ENCODE measurements around the gene UBA6.

The UBA6 gene

GRCh38 chr4:67571975-67572374 lies 129.0 kb downstream of the UBA6 start:
- H3K4me3 ChIP-seq (ENCODE audit: low read depth, low read length) = no peak overlapping the region
- TF ChIP-seq, protein P1, sequence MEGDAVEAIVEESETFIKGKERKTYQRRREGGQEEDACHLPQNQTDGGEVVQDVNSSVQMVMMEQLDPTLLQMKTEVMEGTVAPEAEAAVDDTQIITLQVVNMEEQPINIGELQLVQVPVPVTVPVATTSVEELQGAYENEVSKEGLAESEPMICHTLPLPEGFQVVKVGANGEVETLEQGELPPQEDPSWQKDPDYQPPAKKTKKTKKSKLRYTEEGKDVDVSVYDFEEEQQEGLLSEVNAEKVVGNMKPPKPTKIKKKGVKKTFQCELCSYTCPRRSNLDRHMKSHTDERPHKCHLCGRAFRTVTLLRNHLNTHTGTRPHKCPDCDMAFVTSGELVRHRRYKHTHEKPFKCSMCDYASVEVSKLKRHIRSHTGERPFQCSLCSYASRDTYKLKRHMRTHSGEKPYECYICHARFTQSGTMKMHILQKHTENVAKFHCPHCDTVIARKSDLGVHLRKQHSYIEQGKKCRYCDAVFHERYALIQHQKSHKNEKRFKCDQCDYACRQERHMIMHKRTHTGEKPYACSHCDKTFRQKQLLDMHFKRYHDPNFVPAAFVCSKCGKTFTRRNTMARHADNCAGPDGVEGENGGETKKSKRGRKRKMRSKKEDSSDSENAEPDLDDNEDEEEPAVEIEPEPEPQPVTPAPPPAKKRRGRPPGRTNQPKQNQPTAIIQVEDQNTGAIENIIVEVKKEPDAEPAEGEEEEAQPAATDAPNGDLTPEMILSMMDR (IDR thresholded peaks at IDR 0.05; ENCODE audit: borderline replicate concordance, insufficient read depth, low read depth, low read length) = no peak

- TF ChIP-seq, protein P1 (IDR thresholded peaks at IDR 0.05; ENCODE audit: borderline replicate concordance, insufficient read depth, low read depth, low read length) = no peak
- no peak overlapping the region for H3K4me3 ChIP-seq (ENCODE audit: low read depth, low read length)
Measured at GRCh38 chr4:67570537-67570936, 130.4 kb downstream of the UBA6 start.

- TF ChIP-seq, protein P1 (IDR thresholded peaks at IDR 0.05; ENCODE audit: borderline replicate concordance, insufficient read depth, low read depth, low read length) = no peak
- H3K4me3 ChIP-seq (ENCODE audit: low read depth, low read length) = no peak overlapping the region
Measured at GRCh38 chr4:67568820-67569219, 132.1 kb downstream of the UBA6 start.

DNA sequence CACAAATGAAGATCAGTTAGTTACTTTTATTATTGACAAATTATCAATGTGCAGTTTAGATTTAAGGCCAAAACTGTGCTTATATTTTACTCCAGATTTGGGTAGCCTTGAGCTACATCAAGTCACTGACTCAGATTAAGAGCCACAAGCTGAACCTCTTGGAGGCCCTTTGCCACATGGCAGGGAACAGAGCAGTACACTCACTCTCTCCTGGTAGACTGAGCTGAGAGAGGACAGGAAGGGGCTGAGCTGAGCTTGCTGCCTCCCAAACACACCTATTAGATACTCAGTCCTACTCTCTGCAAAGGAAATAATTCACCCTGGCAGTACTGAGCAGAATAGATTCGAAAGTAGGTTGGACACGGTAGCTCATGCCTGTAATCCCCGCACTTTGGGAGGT lies 134.6 kb downstream of the UBA6 start:
- TF ChIP-seq, protein P1 (IDR thresholded peaks at IDR 0.05; ENCODE audit: borderline replicate concordance, insufficient read depth, low read depth, low read length) = no peak
- no peak overlapping the region for H3K4me3 ChIP-seq (ENCODE audit: low read depth, low read length)

DNA sequence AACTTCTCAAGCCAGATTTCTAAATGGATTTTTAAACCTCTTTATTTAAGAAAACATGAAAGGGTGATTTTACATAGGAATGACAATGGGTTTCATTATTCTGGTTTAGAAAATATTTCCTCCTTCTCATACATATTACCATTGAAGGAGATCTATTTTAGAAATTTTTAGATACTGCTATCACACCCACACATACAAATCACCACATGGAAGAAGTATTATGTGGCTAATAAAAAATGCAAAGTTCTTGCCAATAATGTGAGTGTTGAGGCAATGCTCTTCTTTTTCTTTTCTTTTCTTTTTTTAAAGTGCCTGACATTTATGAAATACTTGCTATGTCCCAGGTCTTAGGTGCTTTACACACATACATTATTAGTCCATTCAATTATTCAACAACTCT lies 135.7 kb downstream of the UBA6 start:
- TF ChIP-seq, protein P1 (IDR thresholded peaks at IDR 0.05; ENCODE audit: borderline replicate concordance, insufficient read depth, low read depth, low read length) = no peak
- H3K4me3 ChIP-seq (ENCODE audit: low read depth, low read length) = no peak overlapping the region

Measured in GM12875 (cell line).